ENCODE data around the gene PPP1R2.

GRCh38 chr3:195524171-195524896, 18.8 kb downstream of the PPP1R2 start:
- no peak for TF ChIP-seq EZH2phosphoT487 (IDR thresholded peaks at IDR 0.05; ENCODE audit: borderline replicate concordance)
- TF ChIP-seq, protein P1, sequence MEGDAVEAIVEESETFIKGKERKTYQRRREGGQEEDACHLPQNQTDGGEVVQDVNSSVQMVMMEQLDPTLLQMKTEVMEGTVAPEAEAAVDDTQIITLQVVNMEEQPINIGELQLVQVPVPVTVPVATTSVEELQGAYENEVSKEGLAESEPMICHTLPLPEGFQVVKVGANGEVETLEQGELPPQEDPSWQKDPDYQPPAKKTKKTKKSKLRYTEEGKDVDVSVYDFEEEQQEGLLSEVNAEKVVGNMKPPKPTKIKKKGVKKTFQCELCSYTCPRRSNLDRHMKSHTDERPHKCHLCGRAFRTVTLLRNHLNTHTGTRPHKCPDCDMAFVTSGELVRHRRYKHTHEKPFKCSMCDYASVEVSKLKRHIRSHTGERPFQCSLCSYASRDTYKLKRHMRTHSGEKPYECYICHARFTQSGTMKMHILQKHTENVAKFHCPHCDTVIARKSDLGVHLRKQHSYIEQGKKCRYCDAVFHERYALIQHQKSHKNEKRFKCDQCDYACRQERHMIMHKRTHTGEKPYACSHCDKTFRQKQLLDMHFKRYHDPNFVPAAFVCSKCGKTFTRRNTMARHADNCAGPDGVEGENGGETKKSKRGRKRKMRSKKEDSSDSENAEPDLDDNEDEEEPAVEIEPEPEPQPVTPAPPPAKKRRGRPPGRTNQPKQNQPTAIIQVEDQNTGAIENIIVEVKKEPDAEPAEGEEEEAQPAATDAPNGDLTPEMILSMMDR (conservative IDR thresholded peaks at IDR 0.05; ENCODE audit: low read length): no peak

Data from Loucy (cell line).